Natural killer cell (primary cell): ENCODE measurements around the gene PRDM1. TPM values are rescaled to one million over a fixed set of nuclear protein-coding genes. Genes with fewer than 3 reads are reported as not detected.

Experiments
- ATAC-seq, 3 donors: fragments of 150-1000 bp in 2 of 3; fragments of 200-7000 bp in 1 of 3; cut with Tn5 transposase; 1 replicate in 1 of 3; 2 replicates in 2 of 3; pipeline ENCODE4 v1.10.0; 2021; ENCODE audit warnings: mild to moderate bottlenecking in 2 of 3, moderate library complexity in 2 of 3
- DNase-seq, 2 donors: peaks; one replicate each; pipeline versions ENCODE4 v3.0.0 to v3.0.0-alpha.2; 2013 to 2021; ENCODE audit warnings: mixed read lengths in 1 of 2
- H3K27ac ChIP-seq: one replicate; pipeline ENCODE4 v1.5.1; 2013; ENCODE audit warnings: mild to moderate bottlenecking, low read length
- H3K27me3 ChIP-seq: one replicate; pipeline ENCODE4 v1.6.1; 2013; ENCODE audit warnings: low read length; ENCODE audit not compliant: control insufficient read depth, insufficient read depth
- H3K36me3 ChIP-seq: one replicate; pipeline ENCODE4 v1.6.1; 2013; ENCODE audit warnings: low read length; ENCODE audit not compliant: control insufficient read depth, insufficient read depth
- H3K4me1 ChIP-seq: one replicate; pipeline ENCODE4 v1.6.1; 2013; ENCODE audit warnings: low read length; ENCODE audit not compliant: control insufficient read depth, insufficient read depth
- H3K4me3 ChIP-seq: one replicate; pipeline ENCODE4 v1.5.1; 2013; ENCODE audit warnings: low read length
- H3K9me3 ChIP-seq: one replicate; pipeline ENCODE4 v1.6.1; 2013; ENCODE audit warnings: low read length; ENCODE audit not compliant: control insufficient read depth, insufficient read depth
- H3K27ac Mint-ChIP-seq, 2 donors: one replicate each; pipeline ENCODE4 v1.8.0; 2022; ENCODE audit warnings: mild to moderate bottlenecking in 2 of 2, mixed read lengths in 2 of 2, moderate library complexity in 1 of 2
- H3K27me3 Mint-ChIP-seq, 2 donors: one replicate each; pipeline ENCODE4 v1.8.0; 2022; ENCODE audit warnings: low read depth in 2 of 2, mixed read lengths in 2 of 2
- H3K36me3 Mint-ChIP-seq: one replicate; pipeline ENCODE4 v1.8.0; 2022; ENCODE audit warnings: mixed read lengths
- H3K4me1 Mint-ChIP-seq, 2 donors: one replicate each; pipeline ENCODE4 v1.8.0; 2022; ENCODE audit warnings: mixed read lengths in 2 of 2
- H3K4me3 Mint-ChIP-seq: one replicate; pipeline ENCODE4 v1.8.0; 2022; ENCODE audit warnings: mild to moderate bottlenecking, moderate library complexity, mixed read lengths
- H3K9me3 Mint-ChIP-seq, 2 donors: one replicate each; pipeline ENCODE4 v1.8.0; 2022; ENCODE audit warnings: mixed read lengths in 2 of 2
- WGBS: methylation state at CpG from one replicate; pipeline ENCODE4 v1.1.7; 2013; ENCODE audit warnings: missing lambda C conversion rate; ENCODE audit not compliant: insufficient coverage; 5-methylcytosine and 5-hydroxymethylcytosine counted together
- intact Hi-C: fragments of 100-400 bp; cut with micrococcal nuclease; formaldehyde crosslinking; loops from one replicate; pipeline ENCODE4 v1.14.2; 2022
- total RNA-seq, 4 donors: library from RNA; stranded (reverse); fragments of 120-200 nt in 1 of 4; gene quantifications; one replicate each; pipeline versions ENCODE4 v1.2.3 to v1.2.4, GENCODE V29; 2013 to 2022
- TF ChIP-seq, protein P1 (sequence below): fragments of 200-600 bp; IDR thresholded peaks from one replicate; pipeline ENCODE4 v1.8.0; 2022; ENCODE audit warnings: antibody characterized with exemption

PRDM1 gene
- total RNA-seq, 3 donors from 2014 or later (not counting 1 experiment from before 2014, with no cell fraction given), result 165 to 180 (median 177) TPM

DNA sequence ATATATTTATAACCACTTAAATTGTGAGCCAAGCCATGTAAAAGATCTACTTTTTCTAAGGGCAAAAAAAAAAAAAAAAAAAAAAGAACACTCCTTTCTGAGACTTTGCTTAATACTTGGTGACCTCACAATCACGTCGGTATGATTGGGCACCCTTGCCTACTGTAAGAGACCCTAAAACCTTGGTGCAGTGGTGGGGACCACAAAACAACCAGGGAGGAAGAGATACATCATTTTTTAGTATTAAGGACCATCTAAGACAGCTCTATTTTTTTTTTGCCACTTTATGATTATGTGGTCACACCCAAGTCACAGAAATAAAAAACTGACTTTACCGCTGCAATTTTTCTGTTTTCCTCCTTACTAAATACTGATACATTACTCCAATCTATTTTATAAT, 22.9 kb downstream of the PRDM1 start:
- peaks cover 90 to 96% of the 10 kb centered on the region in 2 donors for H3K4me1 Mint-ChIP-seq
- DNase-seq (no peak), ATAC-seq (peak; percentile 42 to 62 (median 46))
- peak overlapping the region; percentile 98 to 99 for H3K27ac Mint-ChIP-seq
- peaks cover 29% of the 10 kb centered on the region for H3K36me3 Mint-ChIP-seq
- H3K27me3 Mint-ChIP-seq, result no peaks in the 10 kb centered on the region
- peaks cover 65% of the 10 kb centered on the region for H3K4me1 ChIP-seq
- H3K9me3 ChIP-seq, result no peaks in the 10 kb centered on the region
- 50% methylated on average over 2 of the region's 3 CpGs for WGBS
- no peaks in the 10 kb centered on the region for H3K9me3 Mint-ChIP-seq
- TF ChIP-seq, protein P1, sequence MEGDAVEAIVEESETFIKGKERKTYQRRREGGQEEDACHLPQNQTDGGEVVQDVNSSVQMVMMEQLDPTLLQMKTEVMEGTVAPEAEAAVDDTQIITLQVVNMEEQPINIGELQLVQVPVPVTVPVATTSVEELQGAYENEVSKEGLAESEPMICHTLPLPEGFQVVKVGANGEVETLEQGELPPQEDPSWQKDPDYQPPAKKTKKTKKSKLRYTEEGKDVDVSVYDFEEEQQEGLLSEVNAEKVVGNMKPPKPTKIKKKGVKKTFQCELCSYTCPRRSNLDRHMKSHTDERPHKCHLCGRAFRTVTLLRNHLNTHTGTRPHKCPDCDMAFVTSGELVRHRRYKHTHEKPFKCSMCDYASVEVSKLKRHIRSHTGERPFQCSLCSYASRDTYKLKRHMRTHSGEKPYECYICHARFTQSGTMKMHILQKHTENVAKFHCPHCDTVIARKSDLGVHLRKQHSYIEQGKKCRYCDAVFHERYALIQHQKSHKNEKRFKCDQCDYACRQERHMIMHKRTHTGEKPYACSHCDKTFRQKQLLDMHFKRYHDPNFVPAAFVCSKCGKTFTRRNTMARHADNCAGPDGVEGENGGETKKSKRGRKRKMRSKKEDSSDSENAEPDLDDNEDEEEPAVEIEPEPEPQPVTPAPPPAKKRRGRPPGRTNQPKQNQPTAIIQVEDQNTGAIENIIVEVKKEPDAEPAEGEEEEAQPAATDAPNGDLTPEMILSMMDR, result no peak
- no peaks in the 10 kb centered on the region for H3K27me3 ChIP-seq
- peak overlapping the region; percentile 70 for H3K4me3 Mint-ChIP-seq
- intact Hi-C loops, result no loop called here
- H3K36me3 ChIP-seq, result peaks cover 47% of the 10 kb centered on the region
- no peak overlapping the region for H3K4me3 ChIP-seq
- H3K27ac ChIP-seq, result peak overlapping the region; percentile 39

DNA sequence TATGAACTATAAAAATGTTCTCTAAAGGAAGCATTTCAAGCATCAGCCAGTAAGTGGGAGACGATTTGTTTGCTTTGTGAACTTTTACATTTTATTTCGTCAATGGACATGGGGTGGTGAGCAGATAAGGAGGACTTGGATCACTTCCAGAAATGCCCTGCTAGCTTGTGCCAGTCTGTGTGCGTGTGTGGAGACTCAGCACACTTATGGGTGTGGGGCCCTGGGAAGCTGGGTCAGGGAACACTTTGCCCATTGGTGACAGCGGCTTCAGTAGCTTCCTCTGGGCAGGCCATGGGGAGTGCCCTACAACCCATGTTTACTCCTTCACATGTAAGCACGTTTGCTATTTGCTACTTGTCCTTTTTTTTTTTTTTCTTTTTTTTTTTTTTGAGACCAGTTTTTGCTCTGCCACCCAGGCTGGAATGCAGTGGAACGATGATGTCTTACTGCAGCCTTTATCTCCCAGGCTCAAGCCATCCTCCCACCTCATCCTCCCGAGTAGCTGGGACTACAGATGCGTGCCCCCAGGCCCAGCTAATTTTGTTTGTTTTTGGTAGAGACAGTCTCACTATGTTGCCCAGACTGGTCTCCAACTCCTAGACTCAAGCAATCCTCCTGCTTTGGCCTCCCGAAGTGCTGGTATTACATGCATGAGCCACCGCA, 24.2 kb downstream of the PRDM1 start:
- Histone ChIP-seq H3K4me3 (no peak overlapping the region), H3K4me1 (peaks cover 62% of the 10 kb centered on the region), H3K27ac (no peak overlapping the region), H3K9me3 (no peaks in the 10 kb centered on the region), H3K36me3 (peaks cover 37% of the 10 kb centered on the region), H3K27me3 (no peaks in the 10 kb centered on the region)
- H3K4me1 Mint-ChIP-seq, result peaks cover 89 to 98% of the 10 kb centered on the region in 2 donors
- H3K9me3 Mint-ChIP-seq, result no peaks in the 10 kb centered on the region
- TF ChIP-seq, protein P1, result no peak
- H3K36me3 Mint-ChIP-seq, result peaks cover 29% of the 10 kb centered on the region
- intact Hi-C loops, result no loop called here
- no peaks in the 10 kb centered on the region for H3K27me3 Mint-ChIP-seq
- H3K4me3 Mint-ChIP-seq, result peak overlapping the region; percentile 53
- peak overlapping the region; percentile 98 to 99 for H3K27ac Mint-ChIP-seq
- DNase-seq (no peak), ATAC-seq (no peak)
- 92% methylated on average over 10 of the region's 10 CpGs for WGBS

DNA sequence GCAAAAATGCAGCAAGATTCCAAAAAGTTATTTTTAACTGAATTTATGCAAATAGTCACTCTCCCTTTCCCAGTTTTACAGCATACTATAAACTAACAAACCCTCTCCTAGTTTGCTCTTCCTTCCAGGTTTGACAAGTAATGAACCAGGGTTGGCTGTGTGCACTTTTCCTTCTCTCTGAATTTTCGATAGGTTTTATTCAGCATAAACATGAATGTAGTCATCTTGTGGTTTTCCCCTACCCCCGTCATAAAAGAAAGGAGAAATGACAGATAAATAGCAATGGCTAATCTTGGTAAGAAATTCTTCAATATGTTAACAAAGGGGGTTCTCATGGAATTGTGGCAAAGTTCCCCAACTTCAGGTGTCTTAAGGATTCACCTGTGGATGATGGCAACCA, 26.3 kb downstream of the PRDM1 start:
- no peak overlapping the region for H3K4me3 ChIP-seq
- H3K27ac ChIP-seq, result no peak overlapping the region
- Mint-ChIP-seq H3K4me1 (peaks cover 83 to 93% of the 10 kb centered on the region in 2 donors), H3K36me3 (peaks cover 12% of the 10 kb centered on the region), H3K4me3 (peak overlapping the region; percentile 22), H3K27me3 (no peaks in the 10 kb centered on the region), H3K9me3 (no peaks in the 10 kb centered on the region), H3K27ac (peak overlapping the region; percentile 81 to 98)
- TF ChIP-seq, protein P1, result no peak
- intact Hi-C loops, result no loop called here
- H3K9me3 ChIP-seq, result no peaks in the 10 kb centered on the region
- H3K4me1 ChIP-seq, result peaks cover 58% of the 10 kb centered on the region
- peaks cover 16% of the 10 kb centered on the region for H3K36me3 ChIP-seq
- ATAC-seq (no peak), DNase-seq (peak in 1 of 2 donors; percentile 46)
- H3K27me3 ChIP-seq, result no peaks in the 10 kb centered on the region
- 10% methylated on average over 2 of the region's 2 CpGs for WGBS
